Measurements from ENCODE around the gene MICAL2.

Gene MICAL2

DNA sequence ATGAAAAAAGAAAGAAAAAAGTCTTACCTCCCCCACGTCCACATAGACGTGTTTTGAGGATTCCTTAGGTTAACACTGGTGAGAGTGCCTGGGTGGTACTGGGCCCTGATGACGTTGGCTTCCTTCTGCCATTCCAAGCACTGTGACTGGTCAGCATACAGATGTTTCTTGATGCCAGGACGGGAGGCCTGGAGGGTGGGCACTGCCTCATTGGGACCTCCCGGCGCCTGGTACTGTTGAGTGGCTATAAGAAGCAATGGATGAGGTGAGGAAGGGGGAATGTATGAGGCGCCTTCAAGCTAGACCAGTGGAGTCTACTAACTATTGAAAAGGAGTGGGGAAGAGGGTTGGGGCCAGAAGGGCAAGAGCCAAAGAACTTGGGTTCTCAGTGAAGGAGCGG is 45.3 kb downstream of the MICAL2 start:
- no peak for DNase-seq (ENCODE audit: low spot score)

DNA sequence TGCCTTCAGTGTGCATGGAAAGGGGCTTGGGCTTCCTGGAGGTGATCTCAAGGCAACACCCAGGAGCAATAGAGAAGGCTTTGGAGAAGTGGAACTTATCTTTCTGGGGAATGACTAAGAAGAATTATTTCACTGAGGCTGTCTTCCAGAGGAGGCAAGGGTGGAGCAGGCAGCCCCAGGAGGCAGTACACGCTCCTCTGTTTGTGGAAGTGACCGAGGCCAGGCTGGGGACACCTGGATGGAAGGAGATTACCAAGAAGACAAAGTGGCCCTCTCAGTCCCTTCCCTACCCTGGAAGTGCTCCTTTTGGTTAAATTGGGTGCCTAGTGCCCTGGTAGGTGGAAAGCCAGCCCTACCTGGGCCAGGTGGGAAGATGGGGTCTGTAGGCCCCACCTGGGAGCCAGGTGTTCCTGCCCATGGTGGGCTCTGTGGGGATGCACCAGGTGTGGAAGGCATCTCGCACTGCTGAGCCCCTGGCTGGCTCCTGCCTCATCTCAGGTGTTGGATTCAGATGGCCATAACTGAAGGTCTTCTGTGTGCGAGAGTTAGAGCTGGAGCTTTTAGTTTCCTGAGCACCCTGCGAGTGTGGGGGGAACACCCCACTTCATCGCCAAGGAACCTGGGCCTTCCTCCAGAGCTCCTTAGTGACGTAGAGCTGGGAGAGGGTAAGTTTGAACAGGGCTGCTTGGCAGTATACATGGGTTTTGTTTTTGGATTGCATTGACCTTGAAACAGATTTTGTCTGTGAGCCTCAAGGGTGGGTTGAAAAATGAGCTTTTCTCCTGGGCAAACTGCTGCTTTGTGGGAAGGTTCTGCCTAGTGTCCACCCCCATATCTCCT is 46.1 kb downstream of the MICAL2 start:
- DNase-seq (ENCODE audit: low spot score): no peak

DNA sequence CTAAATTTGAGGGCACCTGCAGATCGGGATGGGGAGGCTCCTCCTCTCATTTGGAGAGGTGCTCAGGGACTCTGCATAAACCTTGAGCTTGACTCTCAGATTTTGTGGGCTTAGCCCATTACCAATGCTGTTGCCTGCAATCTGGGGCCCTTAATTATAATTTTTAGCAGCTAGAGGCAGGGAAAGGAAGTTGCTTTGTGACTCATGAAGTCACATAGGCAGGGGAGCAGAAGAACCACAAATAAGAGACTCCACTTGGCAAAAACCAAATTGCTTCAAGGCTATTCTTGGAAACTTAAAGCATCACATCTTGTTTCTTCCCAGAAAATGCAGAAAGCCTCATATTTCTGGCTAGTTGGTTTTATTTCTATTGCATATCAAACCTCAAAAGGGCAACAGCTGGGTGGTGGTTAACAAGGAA is 46.9 kb downstream of the MICAL2 start:
- no peak for DNase-seq (ENCODE audit: low spot score)

DNA sequence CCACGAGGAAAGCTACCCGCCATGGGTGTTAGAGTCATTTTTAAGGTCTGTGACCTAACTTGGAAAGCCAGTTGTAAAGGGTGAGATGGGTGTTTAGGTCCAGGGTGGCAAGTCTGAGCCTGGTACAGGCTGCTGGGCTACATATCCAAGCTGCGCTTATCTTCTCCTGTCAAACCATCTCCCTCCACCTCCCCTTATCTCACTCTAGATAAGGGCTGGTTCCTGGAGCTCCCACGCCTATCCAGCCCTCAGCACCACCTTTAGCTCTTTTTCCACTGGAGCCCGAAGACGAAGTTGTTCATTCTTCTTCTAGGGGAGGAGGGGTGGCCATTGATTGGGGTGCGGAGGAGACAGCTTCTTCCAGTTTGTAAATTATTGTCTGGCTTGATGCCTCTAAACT is 48.5 kb downstream of the MICAL2 start:
- no peak for DNase-seq (ENCODE audit: low spot score)

DNA sequence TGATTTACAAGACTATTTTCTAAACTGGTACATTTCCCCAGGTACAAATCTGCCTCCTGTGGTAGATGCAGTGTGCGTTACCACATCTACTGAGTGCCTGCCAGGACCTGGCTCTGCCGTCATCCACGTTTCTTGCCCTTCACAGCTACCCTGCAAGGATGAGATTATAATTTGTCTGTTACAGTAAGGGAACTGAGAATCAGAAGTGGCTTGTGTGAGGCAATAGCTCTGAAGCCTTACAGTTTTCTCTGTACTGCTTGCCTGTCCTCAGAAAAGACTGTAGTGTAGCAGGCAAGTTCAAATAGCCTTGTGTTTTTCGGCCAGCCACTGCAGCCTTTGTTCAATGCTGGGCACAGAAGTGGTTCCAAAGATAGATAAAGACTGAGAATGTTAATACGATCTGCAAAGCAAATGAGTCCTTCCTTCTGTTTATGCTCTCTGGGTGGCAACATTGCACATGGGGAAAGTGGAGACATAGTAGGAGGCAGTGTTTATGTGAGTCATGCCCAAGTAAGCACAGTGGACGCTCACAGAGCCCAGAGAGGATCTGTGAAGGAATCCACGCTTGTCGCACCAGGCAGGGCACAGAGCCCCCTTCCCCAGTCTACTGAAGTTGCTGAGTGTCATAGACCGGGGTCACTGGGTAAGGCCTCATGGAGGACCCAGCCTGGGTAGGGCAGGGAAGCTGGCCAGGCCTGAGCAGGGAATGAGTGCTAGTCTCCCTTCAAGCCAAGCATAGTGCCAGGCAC is 49.1 kb downstream of the MICAL2 start:
- DNase-seq (ENCODE audit: low spot score): peak; percentile 84

DNA sequence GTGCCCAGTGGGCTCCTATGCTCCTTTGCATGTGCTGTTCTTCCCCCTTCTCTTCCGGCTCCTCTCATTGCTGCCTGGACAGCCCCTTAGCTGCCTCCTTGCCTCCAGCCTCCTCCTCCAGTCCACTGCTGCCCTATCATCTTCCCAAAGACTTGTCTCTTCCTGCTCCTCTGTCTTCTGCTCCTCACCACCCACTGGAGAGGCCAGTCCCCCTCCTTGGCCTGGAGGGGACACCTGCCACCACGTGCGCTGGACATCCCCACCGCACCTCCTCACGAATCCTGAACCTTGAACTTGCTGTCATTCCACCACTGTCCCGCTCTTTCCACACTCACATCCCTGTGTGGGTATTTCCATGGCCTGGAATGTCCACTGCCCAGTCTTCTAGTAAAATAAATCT is 49.8 kb downstream of the MICAL2 start:
- DNase-seq (ENCODE audit: low spot score): no peak

DNA sequence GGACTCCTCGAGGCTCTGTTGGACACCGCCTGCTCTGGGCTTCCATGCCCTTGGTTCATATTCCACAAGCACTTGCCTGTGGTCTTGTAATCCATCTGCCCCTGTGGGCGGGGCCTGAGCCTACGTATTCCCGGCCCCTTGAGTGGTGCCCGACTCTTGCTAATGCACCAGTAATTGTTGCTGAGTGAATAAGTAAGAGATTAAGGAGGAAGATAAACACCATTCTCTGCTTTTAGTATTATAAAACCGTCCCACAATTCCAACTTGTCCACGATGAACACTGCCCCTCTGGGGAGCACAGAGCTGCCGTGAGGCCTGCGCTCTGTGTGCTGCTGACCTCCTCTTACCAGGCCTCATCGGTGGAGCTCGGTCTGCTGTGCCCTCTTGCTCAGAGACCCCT is 50.3 kb downstream of the MICAL2 start:
- no peak for DNase-seq (ENCODE audit: low spot score)

DNA sequence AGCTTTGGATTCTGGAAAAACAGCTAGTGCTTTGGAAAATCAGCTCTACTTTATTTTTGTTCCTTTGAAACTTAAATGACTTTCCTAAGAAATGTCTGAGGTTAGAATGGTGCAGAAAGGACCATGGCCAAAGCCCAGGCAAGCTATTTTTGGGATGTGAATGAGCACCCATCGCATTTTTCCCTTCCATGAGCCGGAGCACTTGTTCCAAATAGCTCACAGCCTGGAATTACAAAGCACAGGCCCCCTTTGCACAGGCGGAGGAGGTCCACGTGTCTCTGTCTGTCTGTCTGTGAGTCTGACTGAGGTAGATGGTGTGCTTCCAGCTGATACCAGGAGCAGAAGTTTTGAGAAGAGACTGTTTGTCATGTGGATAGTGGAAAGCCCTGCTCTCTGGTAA is 50.7 kb downstream of the MICAL2 start:
- DNase-seq (ENCODE audit: low spot score): no peak

DNA sequence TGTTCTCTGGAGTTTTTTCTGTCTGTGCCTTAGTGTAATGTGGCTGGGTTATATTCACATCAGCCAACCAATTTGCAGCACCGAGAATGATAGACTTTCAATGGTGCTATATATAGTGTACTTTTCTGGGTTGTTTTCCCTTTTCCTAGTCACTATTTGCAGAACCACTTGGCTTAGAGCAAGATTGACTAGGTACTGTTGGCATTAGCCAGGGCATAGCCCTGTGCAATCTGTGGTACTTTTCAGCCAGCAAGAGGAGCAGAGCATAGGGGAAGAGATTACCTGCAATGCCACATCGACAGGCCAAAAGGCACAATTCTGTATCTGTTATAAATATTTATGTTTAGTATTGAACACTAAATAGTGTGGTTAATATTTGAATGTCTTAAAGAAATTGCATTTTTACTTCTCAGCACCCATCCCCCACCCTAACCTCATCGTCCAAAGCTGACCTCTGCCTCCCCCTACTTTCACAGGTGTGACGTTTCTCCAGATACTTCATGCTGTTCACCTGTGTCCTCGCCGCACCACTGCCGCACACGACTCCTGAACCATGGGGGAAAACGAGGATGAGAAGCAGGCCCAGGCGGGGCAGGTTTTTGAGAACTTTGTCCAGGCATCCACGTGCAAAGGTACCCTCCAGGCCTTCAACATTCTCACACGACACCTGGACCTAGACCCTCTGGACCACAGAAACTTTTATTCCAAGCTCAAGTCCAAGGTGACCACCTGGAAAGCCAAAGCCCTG is 51.4 kb downstream of the MICAL2 start:
- DNase-seq (ENCODE audit: low spot score): no peak

DNA sequence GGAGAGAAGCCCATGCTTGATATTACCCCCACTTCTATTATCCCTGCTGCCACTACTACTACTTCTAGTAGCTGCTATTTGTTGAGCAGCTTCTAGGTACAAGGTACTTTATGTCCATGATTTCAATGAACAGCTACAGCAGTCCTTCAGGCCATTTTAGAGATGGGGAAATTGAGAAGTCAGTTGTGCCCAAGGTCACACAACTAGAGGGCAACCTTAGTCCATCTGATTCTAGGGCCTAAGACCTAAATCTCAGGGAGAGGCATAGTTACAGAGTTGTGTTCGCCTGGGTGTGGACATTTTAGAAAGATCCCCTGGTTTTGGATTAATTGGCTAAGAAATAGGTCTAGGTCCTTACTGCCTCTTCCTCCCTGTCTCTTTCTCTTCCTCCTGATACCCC is 52.3 kb downstream of the MICAL2 start:
- DNase-seq (ENCODE audit: low spot score): no peak

DNA sequence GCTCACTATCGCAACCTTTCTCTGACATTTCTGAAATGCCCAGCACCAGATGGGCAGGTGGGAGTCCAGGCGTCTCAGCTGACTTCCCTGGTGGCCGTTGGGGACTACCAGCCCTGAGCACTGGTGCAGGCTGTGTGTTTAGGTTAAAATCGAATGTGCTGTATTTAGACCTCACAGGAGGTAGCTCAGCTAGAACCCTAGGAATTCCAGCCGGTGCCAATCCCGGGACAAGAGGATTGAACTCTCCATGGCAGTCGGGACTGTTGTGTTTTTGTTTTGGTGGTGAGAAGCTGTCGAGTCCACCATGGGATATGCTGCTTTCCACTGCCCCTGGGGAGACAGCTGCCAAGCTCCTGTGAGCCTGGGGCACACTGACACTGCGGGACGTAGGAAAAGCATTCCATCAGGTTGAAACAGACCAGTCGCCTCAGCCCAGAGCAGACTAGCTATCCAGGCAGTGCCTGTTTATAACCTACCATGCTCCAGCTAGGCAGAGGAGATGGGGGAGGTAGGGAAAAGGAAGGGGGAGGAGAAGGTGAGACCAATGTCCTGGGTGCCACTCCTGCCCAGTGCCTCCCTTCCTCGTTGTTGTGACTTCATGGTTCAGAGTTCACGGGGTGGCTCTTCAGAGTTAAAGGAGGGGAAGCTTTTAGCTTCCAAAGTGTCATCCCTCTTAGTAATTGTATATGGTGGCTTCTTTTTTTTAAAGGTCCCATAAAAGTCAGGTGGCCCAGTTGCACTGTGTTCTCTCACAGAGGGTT is 53.0 kb downstream of the MICAL2 start:
- no peak for DNase-seq (ENCODE audit: low spot score)

DNA sequence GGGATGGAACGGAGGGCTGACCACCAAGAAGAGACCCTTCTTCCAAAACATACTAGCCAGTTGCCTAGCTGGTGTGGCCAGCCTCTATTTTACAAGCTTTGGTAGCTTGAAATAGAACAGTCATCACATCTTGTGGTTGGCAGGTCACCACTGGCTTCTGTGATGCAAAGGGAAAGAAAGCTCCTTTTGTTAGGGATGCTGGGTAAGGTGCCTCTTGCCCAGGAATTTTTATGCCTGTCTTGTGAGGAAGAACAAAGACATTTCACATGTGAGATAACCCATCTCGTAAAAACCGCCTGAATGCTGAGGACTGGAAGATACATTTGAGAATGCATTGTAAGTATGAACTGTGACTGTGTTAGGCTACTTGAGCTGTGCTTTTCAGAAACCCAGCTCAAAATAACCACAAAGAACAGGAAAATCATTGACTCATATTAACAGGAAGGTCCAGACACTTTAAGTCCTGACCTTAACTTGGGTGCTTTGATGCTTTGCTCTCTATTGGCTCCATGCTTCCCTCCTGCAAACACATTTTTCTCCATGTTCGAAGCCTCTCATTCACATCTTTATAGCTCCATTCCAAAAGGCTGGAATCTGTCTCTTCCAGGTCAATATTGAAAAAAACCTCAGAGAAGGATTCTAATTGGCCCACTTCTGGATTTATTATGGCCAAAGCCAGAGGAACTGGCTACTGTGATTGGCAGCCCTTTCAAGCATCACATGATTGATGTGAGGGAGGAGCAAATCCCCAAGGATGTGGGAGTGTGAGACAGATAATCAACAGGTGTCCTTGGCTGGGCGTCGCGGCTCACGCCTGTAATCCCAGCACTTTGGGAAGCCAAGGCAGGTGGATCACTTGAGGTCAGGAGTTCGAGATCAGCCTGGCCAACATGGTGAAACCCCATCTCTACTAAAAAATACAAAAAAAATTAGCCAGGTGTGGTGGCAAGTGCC is 53.9 kb downstream of the MICAL2 start:
- DNase-seq (ENCODE audit: low spot score): no peak

DNA sequence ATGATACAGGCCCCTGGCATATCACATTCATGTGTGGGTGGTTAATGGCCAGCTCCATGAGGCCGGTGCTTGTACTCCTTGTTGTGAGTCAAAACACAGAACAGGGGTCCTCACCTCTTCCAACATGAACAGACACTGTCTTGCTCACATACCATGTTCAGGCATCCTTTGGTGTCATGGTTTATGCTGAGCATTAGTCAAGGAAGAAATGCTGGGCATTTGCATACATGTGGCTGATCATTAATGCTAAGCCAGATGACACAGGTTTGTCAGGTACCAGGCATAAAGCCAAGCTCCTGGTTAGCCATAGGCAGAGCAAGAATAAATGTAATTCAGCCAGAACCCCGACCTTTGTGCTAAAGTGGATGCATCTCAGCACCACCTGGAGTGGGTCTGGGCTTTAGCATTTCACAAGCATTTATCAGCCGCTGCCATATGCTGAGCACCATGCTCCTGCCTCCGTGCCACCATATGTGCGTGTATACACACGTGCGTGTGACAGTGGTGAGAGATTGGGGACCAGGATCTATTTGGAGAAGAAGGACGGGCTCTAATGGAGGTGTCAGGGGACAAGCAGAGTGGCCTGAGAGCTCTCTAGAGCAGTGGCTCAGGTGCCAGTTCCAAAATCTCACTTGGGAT is 55.0 kb downstream of the MICAL2 start:
- no peak for DNase-seq (ENCODE audit: low spot score)

DNA sequence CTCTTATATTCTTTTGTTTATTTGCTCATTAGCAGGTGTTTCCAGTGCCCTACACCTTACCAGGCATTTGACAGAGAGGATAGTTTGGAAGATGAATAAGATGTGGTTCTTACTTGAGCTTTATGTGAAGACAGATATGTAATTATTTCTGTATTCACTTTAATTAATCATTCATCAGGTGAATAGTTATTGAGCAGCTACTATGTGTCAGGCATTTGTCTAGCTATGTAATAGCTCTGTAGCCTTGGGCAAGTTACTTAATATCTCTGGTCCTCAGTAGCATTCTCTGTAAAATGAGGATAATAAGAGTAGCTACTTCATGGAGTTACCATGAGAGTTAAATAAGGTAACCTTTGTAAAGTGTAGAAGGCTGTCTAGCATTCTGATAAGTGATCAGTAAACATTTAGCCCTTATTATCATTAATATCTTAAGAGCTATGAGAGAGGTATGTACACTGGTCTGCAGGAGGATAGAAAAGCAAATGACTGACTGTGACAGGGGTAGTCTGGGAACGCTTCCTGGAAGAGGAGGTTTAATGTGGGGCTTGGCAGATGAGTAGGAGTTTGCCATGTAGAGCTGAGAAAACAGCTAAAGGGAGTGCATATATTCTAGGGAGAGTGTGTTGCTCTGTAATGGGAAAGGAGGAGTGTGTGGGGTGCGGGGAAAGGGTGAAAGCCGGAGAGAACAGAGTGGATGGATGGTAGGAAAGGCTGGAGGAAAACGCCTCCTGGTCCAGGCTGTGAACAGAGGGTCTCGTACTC is 56.1 kb downstream of the MICAL2 start:
- no peak for DNase-seq (ENCODE audit: low spot score)

DNA sequence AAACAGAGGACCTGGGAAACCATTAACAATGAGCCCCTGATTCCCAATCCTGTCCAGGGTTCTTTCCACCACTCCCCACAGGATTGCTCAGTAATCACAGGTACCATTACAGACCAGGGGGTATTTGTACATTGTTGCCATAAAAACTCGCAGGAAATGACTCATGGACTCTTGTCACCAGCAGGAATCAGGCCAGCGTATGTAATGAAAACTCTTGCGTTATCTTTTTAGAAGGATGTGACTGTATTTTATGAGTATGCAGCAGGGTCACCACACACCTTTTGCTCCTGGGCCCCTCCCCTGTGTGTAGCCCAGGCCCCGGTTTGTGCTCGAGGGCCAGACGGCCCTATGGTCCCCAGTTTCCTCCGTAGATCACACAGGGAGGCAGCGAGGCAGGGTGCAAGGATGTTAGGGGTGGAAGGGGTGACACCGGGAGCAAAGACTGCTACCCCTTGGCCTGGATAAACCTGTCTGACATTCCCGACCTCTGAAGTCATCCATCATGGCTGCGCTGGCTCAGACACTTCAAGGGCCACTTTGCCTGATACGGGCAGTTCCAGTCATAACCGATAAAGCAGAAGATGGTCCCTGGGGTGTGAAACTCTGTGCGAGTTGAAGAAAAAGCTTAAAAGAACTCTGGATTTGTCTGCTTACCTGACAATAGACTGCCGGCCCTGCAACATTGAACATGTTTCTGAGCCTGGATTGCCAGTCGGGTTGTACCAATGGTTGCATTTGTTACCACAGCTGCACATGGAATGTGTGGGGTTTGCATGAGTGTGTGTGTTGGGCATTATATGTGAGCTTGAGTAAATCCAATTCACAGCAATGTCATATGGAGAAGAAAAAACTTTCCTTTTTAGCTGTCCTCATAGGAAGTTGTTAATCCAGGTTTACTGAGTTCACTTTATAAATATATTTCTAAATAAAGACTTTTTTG is 56.9 kb downstream of the MICAL2 start:
- no peak for DNase-seq (ENCODE audit: low spot score)

DNA sequence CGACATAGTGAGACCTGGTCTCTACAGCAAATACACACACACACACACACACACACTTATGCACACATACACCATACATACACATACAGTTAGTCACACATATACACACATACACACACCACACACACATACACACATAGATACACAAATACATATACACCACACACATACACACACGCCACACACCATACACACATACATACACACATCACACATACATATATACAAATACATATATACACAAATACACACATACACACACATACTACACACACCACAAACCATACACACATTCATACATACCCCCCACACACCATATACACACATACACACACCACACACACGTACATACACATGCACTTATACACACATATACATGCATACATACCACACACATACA is 57.7 kb downstream of the MICAL2 start:
- no peak for DNase-seq (ENCODE audit: low spot score)

DNA sequence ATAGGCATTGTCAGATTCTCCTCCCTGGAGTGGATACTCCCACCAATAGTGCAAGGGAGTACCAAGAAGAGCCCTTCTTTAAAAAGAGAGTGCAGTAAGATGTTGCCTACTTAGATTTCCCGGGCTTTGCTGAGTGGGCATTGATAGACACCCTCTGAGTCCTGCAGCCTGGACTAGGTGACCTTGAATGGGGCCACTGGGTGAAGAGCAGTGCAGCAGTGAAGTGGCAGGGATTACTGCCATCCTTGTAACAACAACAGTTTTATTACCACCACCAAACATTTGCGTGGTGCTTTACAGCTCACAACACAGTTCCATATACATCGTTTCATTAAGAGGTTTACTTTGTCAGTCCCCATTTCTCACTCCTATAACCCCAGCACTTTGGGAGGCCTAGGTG is 59.4 kb downstream of the MICAL2 start:
- DNase-seq (ENCODE audit: low spot score): no peak

DNA sequence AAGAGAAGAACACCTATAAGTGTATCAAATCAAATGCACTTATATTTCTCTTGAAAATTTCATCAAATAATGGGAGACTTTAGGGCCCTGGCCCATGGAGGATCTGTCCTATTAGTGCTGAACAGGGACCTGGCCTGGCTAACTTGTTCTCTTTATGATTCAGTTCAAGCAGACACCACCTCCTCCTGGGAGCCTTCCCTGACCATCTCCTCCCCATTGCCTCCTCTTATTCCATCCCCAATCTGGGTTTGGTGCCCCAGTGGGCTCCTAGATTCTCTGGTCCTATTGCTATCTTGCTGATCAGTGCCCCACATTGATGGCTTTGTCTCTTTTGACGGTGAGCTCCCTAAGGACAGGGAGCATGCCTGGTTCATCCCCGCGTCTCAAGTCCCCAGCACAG is 60.1 kb downstream of the MICAL2 start:
- DNase-seq (ENCODE audit: low spot score): no peak
